GM18867 (cell line): ENCODE data around the gene PTDSS2.

Source experiments
- ATAC-seq: cut with Tn5 transposase; IDR thresholded peaks from one replicate; pipeline ENCODE4 v1.9.1; 2021; ENCODE audit warnings: mild to moderate bottlenecking, moderate library complexity; ENCODE audit not compliant: unreplicated experiment

The PTDSS2 gene

DNA sequence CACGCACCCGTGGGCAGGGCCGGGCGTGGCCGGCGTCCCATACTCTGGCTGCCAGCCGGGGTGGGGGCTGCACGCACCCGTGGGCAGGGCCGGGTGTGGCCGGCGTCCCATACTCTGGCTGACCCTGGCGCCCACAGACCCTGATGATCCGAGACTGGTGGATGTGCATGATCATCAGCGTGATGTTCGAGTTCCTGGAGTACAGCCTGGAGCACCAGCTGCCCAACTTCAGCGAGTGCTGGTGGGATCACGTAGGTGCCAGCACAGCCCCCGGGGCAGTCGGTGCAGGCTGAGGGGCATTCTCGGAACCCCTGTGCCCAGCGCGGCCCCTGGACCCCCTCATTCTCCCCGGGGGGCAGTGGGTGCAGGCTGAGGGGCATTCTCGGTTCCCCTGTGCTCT lies 38.0 kb downstream of the PTDSS2 start:
- no peak for ATAC-seq

DNA sequence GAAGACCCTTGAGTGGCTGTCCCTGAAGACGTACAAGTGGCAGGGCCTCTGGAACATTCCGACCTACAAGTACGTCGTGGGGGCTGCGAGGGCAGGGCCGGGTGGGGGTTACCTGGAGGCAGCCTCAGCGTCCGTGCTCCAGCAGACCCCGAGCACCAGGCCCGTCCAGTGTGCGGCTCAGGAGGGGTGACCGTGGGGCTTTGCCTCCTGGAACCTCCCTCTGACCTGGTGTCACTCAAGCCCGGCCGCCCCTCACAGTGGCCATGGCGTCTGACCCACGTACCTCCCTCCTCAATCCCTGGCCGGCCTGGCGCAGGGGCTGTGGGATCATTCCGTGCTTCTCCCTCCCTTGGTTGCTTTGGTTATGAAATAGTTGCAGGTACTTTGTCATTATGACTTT lies 38.5 kb downstream of the PTDSS2 start:
- no peak for ATAC-seq

DNA sequence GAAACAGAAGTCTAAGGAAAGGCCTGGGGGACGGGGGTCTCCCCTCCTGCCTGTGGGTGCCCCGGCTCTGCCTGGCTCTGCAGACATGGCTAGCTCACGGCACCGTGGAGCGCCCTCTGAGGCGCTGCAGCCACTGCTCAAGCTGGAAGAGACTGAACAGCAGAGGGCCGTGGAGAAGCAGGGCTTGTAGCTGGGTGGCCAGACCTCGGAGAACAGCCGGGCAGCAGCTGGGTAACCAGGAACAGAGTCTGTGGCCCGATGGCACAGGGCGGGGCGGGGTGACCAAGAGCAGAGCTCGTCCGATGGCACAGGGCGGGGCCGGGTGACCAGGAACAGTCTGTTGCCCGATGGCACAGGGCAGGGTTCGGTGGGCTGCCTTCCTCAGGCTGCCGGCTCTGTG lies 38.9 kb downstream of the PTDSS2 start:
- no peak for ATAC-seq

DNA sequence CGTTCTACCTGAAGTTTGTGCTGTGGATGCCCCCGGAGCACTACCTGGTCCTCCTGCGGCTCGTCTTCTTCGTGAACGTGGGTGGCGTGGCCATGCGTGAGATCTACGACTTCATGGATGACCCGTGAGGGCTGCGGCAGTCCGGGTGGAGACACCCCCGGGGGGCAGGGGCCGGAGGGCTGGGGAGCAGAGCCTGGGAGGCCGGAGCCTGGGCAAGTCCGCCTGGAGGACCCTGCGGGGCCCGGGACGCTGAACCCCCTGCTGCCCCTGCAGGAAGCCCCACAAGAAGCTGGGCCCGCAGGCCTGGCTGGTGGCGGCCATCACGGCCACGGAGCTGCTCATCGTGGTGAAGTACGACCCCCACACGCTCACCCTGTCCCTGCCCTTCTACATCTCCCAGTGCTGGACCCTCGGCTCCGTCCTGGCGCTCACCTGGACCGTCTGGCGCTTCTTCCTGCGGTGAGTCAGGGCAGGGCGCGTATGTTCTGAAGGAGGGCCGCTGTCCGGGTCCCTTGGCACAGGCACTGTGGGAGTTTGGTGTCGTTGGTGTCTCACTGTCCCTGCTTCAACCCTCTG lies 39.6 kb downstream of the PTDSS2 start:
- no peak for ATAC-seq

DNA sequence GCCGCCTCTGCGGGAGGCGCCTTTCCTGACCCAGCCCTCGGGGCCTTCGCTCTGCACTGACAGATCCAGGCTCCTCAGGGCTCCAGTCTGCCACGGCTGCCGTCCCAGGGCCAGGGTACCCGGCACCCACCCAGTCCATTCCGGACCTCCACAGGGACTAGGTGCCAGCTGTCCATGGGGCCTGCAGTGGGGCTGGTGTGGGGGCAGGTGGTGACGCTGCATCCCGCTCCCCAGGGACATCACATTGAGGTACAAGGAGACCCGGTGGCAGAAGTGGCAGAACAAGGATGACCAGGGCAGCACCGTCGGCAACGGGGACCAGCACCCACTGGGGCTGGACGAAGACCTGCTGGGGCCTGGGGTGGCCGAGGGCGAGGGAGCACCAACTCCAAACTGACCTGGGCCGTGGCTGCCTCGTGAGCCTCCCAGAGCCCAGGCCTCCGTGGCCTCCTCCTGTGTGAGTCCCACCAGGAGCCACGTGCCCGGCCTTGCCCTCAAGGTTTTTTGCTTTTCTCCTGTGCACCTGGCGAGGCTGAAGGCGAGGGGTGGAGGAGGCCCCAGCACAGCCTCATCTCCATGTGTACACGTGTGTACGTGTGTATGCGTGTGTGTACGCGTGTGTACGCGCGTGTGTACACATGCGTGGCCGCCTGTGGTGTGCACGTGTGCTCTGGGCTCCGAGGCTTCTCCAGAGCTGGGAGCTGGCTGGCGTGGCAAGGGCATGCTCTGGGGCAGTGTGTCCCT lies 40.3 kb downstream of the PTDSS2 start:
- no peak for ATAC-seq

DNA sequence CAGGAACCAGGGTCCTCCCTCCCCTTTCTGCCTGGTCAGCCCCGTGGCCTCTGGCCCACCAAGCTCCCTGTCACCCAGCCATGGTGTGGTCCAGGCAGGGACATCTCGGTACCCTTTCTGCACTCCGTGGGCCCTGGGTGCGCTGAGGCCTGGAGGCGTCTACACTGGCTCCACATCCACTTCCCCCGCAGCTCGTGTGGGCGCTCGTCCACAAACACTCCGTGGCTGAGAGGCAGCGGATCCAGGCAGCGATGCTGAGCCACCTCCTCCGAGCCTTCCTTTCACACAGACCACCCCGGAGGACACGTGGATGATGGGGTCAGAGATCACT lies 40.8 kb downstream of the PTDSS2 start:
- ATAC-seq: no peak

DNA sequence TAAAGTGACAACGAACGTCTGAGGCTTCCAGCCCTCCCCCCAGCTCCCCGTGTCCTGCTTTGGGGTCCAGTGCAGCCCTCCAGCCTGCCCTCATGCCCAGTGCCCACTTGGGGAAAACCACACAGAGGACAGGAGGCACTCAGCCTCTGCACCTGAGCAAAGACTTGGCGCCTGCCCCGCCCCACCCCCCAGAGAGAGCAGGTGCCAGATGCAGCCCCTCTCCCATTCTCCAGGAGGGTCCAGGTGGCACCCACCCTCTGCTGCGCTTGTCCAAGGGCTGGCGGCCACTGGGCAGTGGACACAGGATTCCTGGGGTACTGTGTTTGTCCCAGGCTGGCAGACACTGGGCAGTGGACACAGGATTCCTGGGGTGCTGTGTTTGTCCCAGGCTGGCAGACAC lies 41.3 kb downstream of the PTDSS2 start:
- ATAC-seq: no peak

DNA sequence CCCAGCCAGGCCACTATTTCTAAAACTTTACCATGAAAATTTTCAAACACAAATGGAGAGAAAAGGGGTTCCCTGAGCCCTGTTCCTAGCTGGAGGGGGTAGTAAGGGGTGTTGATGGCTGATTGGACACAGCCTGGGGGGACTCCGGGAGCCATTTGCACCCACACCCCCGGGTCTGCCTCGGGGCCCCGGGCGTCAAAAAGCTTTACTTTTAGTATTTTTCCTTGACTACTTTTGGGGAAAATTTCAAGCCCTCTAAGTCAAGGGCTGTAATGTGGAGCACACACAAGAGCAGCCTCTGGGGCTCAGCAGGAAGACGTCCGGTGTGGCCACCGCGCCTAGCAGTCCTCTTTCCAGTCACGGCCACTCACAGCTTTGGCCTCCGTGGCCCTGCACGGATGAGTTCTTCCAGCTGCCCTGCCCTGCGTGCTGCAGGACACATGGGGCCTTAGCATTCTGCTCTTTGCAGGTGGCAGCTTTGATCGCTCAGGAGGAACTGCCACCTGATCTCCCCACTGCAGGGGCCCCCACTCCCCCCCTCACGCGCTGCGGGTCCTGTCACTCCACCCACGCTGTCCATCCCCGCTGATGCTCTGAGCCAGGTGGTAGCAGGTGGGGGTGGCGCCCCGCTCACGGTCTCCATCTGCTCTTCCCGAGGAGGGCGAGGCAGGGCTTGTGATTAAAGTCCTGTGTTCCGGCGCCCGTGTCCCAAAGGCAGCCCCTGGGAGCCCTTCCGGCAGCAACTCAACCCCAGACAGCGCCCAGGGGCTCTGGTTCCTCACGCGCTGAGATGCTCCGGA lies 42.5 kb downstream of the PTDSS2 start:
- ATAC-seq: no peak

DNA sequence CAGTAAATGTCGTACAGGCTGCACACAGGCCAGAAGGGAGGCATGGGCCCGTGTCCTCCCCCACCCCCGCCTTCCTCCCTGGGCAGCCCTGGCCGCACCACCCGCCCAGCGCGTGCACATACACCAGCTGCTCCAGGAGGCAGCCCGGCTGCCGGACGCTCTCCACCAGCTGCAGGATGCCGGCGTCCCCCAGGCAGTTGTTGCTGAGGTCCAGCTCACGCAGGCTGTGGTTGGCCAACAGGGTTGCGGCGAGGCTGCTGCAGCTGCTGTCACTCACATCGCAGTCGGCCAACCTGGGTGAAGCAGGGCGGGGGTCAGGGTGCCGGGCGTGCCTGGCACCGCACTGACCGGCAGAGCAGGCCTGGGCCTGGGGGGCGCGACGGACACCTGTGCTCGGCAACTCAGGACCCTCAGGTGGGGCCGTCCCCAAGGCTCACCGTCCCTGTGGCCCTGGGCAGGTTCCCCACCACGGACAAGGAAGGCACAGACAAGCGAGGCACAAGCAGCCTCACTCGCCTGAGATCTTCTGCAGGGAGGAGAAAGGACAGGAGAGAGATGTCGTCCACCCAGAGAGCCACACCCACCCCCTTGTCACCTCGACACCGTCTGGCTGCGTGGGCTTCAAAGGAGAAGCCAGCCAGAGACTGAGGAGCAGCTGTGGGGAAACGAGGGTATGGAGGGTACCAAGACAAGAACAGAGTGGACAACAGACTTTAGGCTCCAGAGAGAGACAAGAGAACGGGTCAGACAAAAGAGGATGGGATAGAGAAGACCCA lies 44.9 kb downstream of the PTDSS2 start:
- no peak for ATAC-seq

DNA sequence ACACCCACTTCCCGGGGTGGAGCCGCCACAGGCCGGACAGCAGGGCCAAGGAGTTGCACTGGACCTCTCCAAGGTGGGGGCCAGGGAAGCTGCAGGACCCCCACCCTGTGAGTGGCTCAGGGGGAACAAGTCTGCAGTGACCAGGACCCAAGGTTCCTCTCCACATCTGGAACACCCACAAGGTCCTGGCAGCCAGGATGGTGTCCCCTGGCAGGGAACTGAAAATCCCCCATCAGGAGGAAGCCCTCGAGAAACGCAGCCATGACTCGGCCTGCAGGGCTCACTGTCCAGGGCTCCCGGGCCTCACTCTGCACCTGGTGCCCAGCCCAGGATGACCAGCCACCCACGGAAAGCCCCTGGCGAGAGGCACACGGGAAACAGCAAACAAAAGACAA lies 45.5 kb downstream of the PTDSS2 start:
- no peak for ATAC-seq

DNA sequence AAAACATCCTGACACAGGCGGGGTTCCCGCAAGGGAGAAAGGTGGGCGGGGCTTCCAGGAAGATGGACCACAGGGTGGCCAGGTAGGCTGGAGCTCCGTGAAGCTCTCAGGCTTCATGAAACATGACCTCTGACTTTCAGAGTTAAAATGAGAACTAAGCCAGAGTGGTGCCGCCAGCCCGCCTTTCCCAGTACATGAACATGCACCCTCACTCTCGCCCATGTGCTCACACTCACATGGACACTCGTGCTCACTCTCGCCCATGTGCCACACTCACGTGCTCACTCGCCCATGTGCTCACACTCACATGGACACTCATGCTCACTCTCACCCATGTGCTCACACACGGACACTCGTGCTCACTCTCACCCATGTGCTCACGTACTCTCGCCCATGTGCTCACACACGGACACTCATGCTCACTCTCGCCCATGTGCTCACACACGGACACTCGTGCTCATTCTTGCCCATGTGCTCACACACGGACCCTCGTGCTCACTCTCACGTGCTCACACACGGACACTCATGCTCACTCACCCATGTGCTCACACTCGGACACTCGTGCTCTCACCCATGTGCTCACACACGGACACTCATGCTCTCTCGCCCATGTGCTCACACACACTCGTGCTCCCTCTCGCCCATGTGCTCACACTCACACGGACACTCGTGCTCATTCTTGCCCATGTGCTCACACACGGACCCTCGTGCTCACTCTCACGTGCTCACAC lies 46.9 kb downstream of the PTDSS2 start:
- ATAC-seq: no peak

DNA sequence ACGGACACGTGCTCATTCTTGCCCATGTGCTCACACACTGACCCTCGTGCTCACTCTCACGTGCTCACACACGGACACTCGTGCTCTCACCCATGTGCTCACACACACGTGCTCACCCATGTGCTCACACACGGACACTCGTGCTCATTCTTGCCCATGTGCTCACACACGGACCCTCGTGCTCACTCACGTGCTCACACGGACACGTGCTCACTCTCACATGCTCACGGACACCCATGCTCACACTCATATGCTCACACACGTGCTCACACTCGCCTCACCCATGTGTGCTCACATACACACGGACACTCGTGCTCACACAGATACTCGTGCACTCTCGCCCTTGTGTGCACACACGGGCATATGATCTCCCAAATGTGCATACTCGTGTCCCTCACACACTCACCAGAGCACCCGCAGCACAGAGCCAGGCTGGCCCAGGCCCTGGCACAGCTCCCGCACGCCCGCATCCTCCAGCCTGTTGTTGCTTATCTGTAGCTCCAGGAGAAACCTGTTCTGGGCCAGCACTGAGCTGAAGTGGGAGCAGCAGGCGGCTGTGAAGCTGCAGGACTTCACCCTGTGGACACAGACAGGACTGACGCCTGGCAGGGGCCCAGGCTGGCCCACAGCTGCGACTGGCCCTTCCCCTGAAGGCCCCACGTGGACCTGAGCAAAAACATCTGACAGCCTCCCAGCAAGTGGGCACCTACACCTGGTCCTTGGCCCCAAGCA lies 47.7 kb downstream of the PTDSS2 start:
- no peak for ATAC-seq

DNA sequence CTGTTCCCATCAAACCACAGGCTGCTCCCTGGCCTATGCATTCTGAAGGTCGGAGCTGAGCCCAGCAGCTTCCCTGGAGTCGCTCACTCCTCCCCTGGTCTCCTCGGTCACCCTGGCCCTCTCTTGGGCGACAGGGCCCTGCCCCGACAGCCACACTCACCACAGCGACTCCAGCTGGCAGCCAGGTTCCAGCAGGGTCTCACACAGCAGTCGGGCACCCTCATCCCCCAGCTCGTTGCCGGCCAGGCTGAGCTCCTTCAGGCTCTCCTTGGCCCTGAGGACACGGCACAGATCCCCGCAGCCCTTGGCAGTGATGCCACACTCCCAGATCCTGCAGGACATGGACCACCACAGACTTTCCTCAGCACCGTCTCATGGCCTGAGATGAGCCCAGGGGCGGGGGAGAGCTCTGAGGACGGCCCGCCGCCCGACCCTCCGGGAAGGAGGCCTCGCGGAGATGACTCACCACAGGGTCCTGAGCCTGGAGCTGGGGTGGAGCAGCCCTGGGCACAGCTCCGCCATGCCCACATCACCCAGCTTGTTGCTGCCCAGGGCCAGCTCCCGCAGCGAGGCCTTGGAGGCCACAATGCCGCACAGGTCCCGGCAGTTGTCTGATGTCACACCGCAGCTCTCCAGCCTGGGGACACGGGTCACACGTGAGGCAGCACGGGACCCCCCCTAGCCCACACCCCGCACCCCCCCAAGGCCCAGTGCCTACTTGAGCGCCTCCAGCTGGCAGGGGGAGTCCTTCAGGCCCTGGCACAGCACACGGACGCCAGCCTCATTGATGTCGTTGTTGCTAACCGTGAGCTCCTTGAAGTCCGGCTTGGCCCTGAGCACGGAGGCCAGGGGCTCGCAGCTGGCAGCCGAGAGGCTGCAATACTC lies 48.5 kb downstream of the PTDSS2 start:
- ATAC-seq: no peak

DNA sequence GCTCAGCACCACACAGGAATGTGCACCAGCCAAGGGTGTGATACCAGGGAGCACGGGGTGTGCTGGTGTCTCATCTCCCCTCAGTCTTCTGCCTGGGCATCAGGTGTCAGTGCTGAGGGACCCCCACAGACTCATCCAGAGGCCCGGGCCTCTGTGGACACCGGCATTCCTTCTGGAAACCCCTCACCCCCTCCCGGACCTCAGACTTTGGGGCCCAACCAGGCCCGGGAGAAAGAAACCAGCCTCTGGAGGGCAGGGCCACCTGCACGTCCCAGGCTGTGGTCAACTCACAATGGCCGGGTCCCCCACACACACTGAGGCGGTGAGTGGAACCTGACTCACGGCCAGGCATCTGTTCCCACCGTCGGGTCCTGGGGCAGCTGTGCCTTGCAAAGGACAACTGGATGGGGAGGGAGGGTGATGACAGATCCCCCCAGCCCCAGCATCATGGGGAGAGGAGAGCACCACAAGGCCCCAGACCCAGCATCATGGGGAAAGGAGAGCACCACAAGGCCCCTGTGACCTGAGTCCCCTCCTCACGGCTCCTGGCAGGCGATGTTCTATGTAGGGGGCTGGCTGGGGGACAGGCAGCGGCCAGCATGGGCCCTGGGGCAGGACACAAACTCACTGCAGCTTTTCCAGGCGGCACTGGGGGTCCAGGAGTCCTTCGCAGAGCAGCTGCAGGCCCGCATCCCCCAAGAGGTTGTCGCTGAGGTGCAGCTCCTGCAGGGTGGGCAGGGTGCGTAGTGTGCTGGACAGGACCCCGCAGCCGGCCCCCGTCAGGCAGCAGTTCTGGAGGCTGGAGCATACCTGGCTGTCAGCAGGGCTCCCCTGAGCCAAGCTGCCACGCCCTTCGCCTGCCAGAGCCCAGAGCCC lies 49.4 kb downstream of the PTDSS2 start:
- ATAC-seq: no peak

DNA sequence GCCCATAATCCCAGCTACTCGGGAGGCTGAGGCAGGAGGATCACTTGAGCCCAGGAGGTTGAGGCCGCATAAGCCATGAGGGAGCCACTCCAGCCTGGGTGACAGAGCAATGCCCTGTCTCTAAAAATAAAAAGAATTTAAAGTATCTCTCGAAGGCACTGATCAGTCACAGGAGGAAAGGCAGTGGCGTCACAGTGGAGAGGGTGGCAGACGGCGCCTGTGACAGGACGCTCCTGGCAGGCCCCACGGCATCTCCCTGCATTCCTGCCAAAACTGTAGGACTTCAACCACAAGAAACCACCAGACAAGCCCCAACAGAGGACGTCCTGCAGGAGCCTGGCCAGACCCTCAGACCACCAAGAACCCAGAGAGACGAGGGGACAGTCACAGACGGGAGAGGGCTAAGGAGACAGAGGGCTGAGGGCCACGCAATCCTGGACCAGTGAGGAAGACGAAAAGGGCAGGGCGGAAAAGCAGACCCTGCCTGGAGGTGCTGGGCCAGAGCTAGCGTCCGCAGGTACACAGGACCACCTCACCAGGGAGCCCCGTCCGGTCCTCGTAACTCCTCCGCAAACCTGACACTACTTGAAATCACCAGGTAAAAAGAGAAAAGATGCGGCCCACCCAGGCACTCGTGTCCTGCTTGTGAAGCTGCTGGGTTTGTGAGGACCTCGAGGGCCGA lies 51.1 kb downstream of the PTDSS2 start:
- no peak for ATAC-seq

DNA sequence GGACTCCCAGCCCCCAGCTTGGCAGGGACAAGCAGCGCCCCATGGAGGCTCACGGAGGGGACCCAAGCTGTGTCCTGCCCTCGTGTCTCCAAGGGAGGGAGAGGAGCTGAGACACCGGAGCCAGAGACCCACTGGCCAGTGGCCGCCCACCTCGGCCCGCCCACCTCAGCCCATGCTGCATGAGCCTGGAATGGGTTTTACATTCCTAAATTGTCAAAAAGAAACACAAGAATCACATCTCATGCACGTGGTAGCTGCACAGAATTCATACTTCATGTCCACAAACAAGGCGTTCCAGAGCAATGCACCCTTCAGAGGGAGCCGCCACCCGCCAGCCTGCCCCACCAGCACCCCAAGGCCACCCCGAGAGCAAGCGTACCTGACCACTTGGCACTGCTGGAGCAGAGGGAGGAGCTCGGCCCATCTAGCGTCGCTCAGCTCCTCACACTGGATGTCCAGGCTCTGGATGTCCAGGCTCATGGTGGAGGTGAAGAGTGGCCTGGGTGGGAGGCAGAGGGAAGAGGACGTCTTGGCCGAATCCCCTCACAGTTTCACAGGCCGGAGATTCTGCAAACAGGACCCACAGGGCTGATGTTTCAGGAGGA lies 51.7 kb downstream of the PTDSS2 start:
- no peak for ATAC-seq
